Neural progenitor cell (in vitro differentiated cells): Measurements from ENCODE around the gene IRF2BP2. TPM values are rescaled to one million over a fixed set of nuclear protein-coding genes. Genes with fewer than 3 reads are reported as not detected.

ENCODE experiments used
- DNase-seq: peaks from one replicate; pipeline ENCODE4 v3.0.0-alpha.2; 2016; ENCODE audit warnings: low spot score
- H2AFZ ChIP-seq: fragments of 200-600 bp; sonication (generic); replicated peaks from 2 replicates; pipeline ENCODE4 v1.6.1; 2016; ENCODE audit warnings: antibody characterized with exemption
- H3F3A ChIP-seq: fragments of 200-600 bp; sonication (generic); 2 replicates; pipeline ENCODE4 v1.6.1; 2016; ENCODE audit warnings: antibody characterized with exemption, low read depth
- H3K27ac ChIP-seq: fragments of 200-600 bp; sonication (generic); 2 replicates; pipeline ENCODE4 v1.5.1; 2016; ENCODE audit warnings: mild to moderate bottlenecking
- H3K27me3 ChIP-seq: fragments of 200-600 bp; sonication (generic); 2 replicates; pipeline ENCODE4 v1.6.1; 2016; ENCODE audit warnings: mild to moderate bottlenecking, moderate library complexity
- H3K36me3 ChIP-seq: fragments of 200-600 bp; sonication (generic); 2 replicates; pipeline ENCODE4 v1.5.1; 2016
- H3K4me1 ChIP-seq: fragments of 200-600 bp; sonication (generic); 2 replicates; pipeline ENCODE4 v1.6.1; 2016; ENCODE audit warnings: mixed run types
- H3K4me2 ChIP-seq: fragments of 200-600 bp; sonication (generic); 2 replicates; pipeline ENCODE4 v1.6.1; 2016
- H3K4me3 ChIP-seq: fragments of 200-600 bp; sonication (generic); 2 replicates; pipeline ENCODE4 v1.5.1; 2016
- H3K79me2 ChIP-seq: fragments of 200-600 bp; sonication (generic); 2 replicates; pipeline ENCODE4 v1.6.1; 2016; ENCODE audit warnings: low read depth
- H3K9ac ChIP-seq: fragments of 200-600 bp; sonication (generic); 2 replicates; pipeline ENCODE4 v1.6.1; 2016
- H3K9me3 ChIP-seq: fragments of 200-600 bp; sonication (generic); 2 replicates; pipeline ENCODE4 v1.5.1; 2016; ENCODE audit warnings: low read depth
- H4K20me1 ChIP-seq: fragments of 200-600 bp; sonication (generic); 2 replicates; pipeline ENCODE4 v1.6.1; 2016; ENCODE audit warnings: low read depth
- H3K27ac Mint-ChIP-seq: 3 replicates; pipeline ENCODE4 v1.8.0; 2021; ENCODE audit warnings: mixed read lengths
- H3K27me3 Mint-ChIP-seq: 2 replicates; pipeline ENCODE4 v1.8.0; 2022; ENCODE audit warnings: low read depth, mild to moderate bottlenecking, inconsistent platforms, moderate library complexity, mixed read lengths; ENCODE audit not compliant: insufficient read depth
- H3K36me3 Mint-ChIP-seq: 3 replicates; pipeline ENCODE4 v1.8.0; 2021; ENCODE audit warnings: mixed read lengths
- H3K4me1 Mint-ChIP-seq: 3 replicates; pipeline ENCODE4 v1.8.0; 2021; ENCODE audit warnings: mixed read lengths
- H3K4me3 Mint-ChIP-seq: 3 replicates; pipeline ENCODE4 v1.8.0; 2021; ENCODE audit warnings: mild to moderate bottlenecking, moderate library complexity, mixed read lengths
- H3K9me3 Mint-ChIP-seq: 3 replicates; pipeline ENCODE4 v1.8.0; 2020; ENCODE audit warnings: mixed read lengths
- CTCF ChIP-seq: fragments of 200-600 bp; sonication (generic); IDR thresholded peaks from 2 replicates; pipeline ENCODE4 v1.5.1; 2017; ENCODE audit warnings: antibody characterized with exemption, mild to moderate bottlenecking
- EZH2 ChIP-seq: fragments of 200-600 bp; sonication (generic); IDR thresholded peaks from 2 replicates; pipeline ENCODE4 v1.6.1; 2017; ENCODE audit warnings: antibody characterized with exemption, mild to moderate bottlenecking, moderate library complexity
- EZH2phosphoT487 ChIP-seq: fragments of 200-600 bp; sonication (generic); IDR thresholded peaks from 2 replicates; pipeline ENCODE4 v1.6.1; 2017; ENCODE audit warnings: antibody characterized with exemption
- total RNA-seq: library from RNA; depleted of rRNA; stranded (reverse); fragments of >200 nt; gene quantifications from 2 replicates; pipeline ENCODE4 v1.2.3, GENCODE V29; 2015; ENCODE audit warnings: low replicate concordance

Gene IRF2BP2
- total RNA-seq, 1 donor from 2014 or later = 22.9 TPM

- no peak for TF ChIP-seq CTCF
- TF ChIP-seq EZH2 = no peak
- no peak for TF ChIP-seq EZH2phosphoT487
- Histone ChIP-seq H3K27me3 (no peaks in the 10 kb centered on the region), H4K20me1 (no peaks in the 10 kb centered on the region), H3K36me3 (no peaks in the 10 kb centered on the region), H3K27ac (no peak overlapping the region), H3F3A (no peaks in the 10 kb centered on the region), H3K79me2 (no peaks in the 10 kb centered on the region), H3K4me2 (no peak overlapping the region), H2AFZ (no peak overlapping the region), H3K4me3 (no peak overlapping the region), H3K9me3 (no peaks in the 10 kb centered on the region), H3K9ac (no peak overlapping the region), H3K4me1 (no peaks in the 10 kb centered on the region)
- H3K36me3 Mint-ChIP-seq = no peaks in the 10 kb centered on the region
- H3K27ac Mint-ChIP-seq = no peak overlapping the region
- no peak overlapping the region for H3K4me3 Mint-ChIP-seq
- DNase-seq = no peak
- peaks cover 19% of the 10 kb centered on the region for H3K4me1 Mint-ChIP-seq
- peaks cover 5% of the 10 kb centered on the region for H3K9me3 Mint-ChIP-seq
- peaks cover 8% of the 10 kb centered on the region for H3K27me3 Mint-ChIP-seq
Measured at GRCh38 chr1:234559152-234559901, 50.7 kb downstream of the IRF2BP2 start.

- Histone ChIP-seq H3K4me2 (no peak overlapping the region), H3K4me3 (no peak overlapping the region), H3K27ac (no peak overlapping the region), H3K9ac (no peak overlapping the region), H3K4me1 (no peaks in the 10 kb centered on the region), H4K20me1 (no peaks in the 10 kb centered on the region), H3F3A (no peaks in the 10 kb centered on the region), H3K36me3 (no peaks in the 10 kb centered on the region), H3K79me2 (no peaks in the 10 kb centered on the region), H3K27me3 (no peaks in the 10 kb centered on the region), H2AFZ (no peak overlapping the region), H3K9me3 (no peaks in the 10 kb centered on the region)
- Mint-ChIP-seq H3K9me3 (peaks cover 5% of the 10 kb centered on the region), H3K27ac (no peak overlapping the region), H3K4me1 (peaks cover 21% of the 10 kb centered on the region), H3K4me3 (no peak overlapping the region), H3K27me3 (peaks cover 8% of the 10 kb centered on the region), H3K36me3 (no peaks in the 10 kb centered on the region)
- TF ChIP-seq EZH2 (no peak), CTCF (no peak), EZH2phosphoT487 (no peak)
- no peak for DNase-seq
Measured at GRCh38 chr1:234558330-234558836, 51.6 kb downstream of the IRF2BP2 start.

- DNase-seq = no peak
- no peaks in the 10 kb centered on the region for H3K79me2 ChIP-seq
- H3K4me1 ChIP-seq = no peaks in the 10 kb centered on the region
- H3K27me3 Mint-ChIP-seq = peaks cover 8% of the 10 kb centered on the region
- no peak overlapping the region for H2AFZ ChIP-seq
- peaks cover 27% of the 10 kb centered on the region for H3K4me1 Mint-ChIP-seq
- no peak overlapping the region for H3K27ac ChIP-seq
- no peak overlapping the region for H3K4me3 Mint-ChIP-seq
- no peak overlapping the region for H3K9ac ChIP-seq
- H3K9me3 ChIP-seq = no peaks in the 10 kb centered on the region
- H4K20me1 ChIP-seq = no peaks in the 10 kb centered on the region
- no peak overlapping the region for H3K4me2 ChIP-seq
- H3F3A ChIP-seq = no peaks in the 10 kb centered on the region
- no peaks in the 10 kb centered on the region for H3K36me3 Mint-ChIP-seq
- H3K27me3 ChIP-seq = no peaks in the 10 kb centered on the region
- no peak overlapping the region for H3K27ac Mint-ChIP-seq
- H3K9me3 Mint-ChIP-seq = peaks cover 5% of the 10 kb centered on the region
- TF ChIP-seq CTCF = no peak
- no peaks in the 10 kb centered on the region for H3K36me3 ChIP-seq
- no peak overlapping the region for H3K4me3 ChIP-seq
Measured at GRCh38 chr1:234556245-234556943, 53.6 kb downstream of the IRF2BP2 start.
